ENCODE data around the gene TUBB1. TPM values are rescaled to one million over a fixed set of nuclear protein-coding genes. Genes with fewer than 3 reads are reported as not detected.
A peak's percentile ranks its signal among the peaks of the same experiment; 100 is the strongest.
"Not testable (repeated sequence)": the region's sequence is repeated elsewhere in the genome, so short reads cannot be mapped to it uniquely, and the experiment has no call there.

Gene TUBB1
- total and polyA plus RNA-seq, 2 donors from 2014 or later: 0.17 TPM; not detected in 1

- Histone ChIP-seq H3K36me3 (ENCODE audit: control insufficient read depth in 2 of 3, insufficient read depth in 3 of 3, low read length in 3 of 3) (no peaks in the 10 kb centered on the region), H3K4me1 (ENCODE audit: control insufficient read depth in 2 of 3, insufficient read depth in 2 of 3, low read depth in 1 of 3, low read length in 3 of 3) (peaks cover 0 to 18% (median 14%) of the 10 kb centered on the region in 3 donors)
- FAIRE-seq: no peak
Observed at GRCh38 chr20:59008715-59009336, 10.4 kb upstream of the TUBB1 start.

GRCh38 chr20:59010321-59010994 is 8.8 kb upstream of the TUBB1 start:
- no peak for TF ChIP-seq CTCF (IDR thresholded peaks at IDR 0.05; ENCODE audit: borderline replicate concordance, extremely low read depth, insufficient read depth)
- intact Hi-C loops (cut with DNase I): no loop called here
- peak overlapping the region in 1 of 2 donors; percentile 46 for H3K27ac ChIP-seq (ENCODE audit: low read depth in 2 of 2, low read length in 2 of 2)
- no peaks in the 10 kb centered on the region for H3K36me3 ChIP-seq (ENCODE audit: control insufficient read depth in 2 of 3, insufficient read depth in 3 of 3, low read length in 3 of 3)
- DNase-seq: peak in 1 of 5 donors; percentile 73
- H3K4me3 ChIP-seq (ENCODE audit: low read length in 3 of 3): no peak overlapping the region
- H3K4me1 ChIP-seq (ENCODE audit: control insufficient read depth in 2 of 3, insufficient read depth in 2 of 3, low read depth in 1 of 3, low read length in 3 of 3): peaks cover 0 to 12% (median 11%) of the 10 kb centered on the region in 3 donors
- H3K9ac ChIP-seq (ENCODE audit: low read length in 3 of 3): no peak overlapping the region
- no peaks in the 10 kb centered on the region for H3K9me3 ChIP-seq (ENCODE audit: control insufficient read depth in 2 of 3, insufficient read depth in 1 of 3, low read length in 3 of 3)
- no peaks in the 10 kb centered on the region for H3K27me3 ChIP-seq (ENCODE audit: control insufficient read depth, insufficient read depth, low read length)
- FAIRE-seq: no peak

More at GRCh38 chr20:59008715-59009336, 10.4 kb upstream of the TUBB1 start:
- intact Hi-C loops (cut with DNase I): no loop called here
- H3K9ac ChIP-seq (ENCODE audit: low read length in 3 of 3): no peak overlapping the region
- no peaks in the 10 kb centered on the region for H3K27me3 ChIP-seq (ENCODE audit: control insufficient read depth, insufficient read depth, low read length)
- H3K4me3 ChIP-seq (ENCODE audit: low read length in 3 of 3): no peak overlapping the region
- H3K9me3 ChIP-seq (ENCODE audit: control insufficient read depth in 2 of 3, insufficient read depth in 1 of 3, low read length in 3 of 3): no peaks in the 10 kb centered on the region
- no peak for TF ChIP-seq CTCF (IDR thresholded peaks at IDR 0.05; ENCODE audit: borderline replicate concordance, extremely low read depth, insufficient read depth)
- DNase-seq: peak in 1 of 5 donors; percentile 30
- no peak overlapping the region for H3K27ac ChIP-seq (ENCODE audit: low read depth in 2 of 2, low read length in 2 of 2)

GRCh38 chr20:59010995-59011873 is 8.0 kb upstream of the TUBB1 start:
- H3K4me1 ChIP-seq (ENCODE audit: control insufficient read depth in 2 of 3, insufficient read depth in 2 of 3, low read depth in 1 of 3, low read length in 3 of 3): peaks cover 0 to 9% (median 5%) of the 10 kb centered on the region in 3 donors
- no peak overlapping the region for H3K9ac ChIP-seq (ENCODE audit: low read length in 3 of 3)
- no peak for TF ChIP-seq CTCF (IDR thresholded peaks at IDR 0.05; ENCODE audit: borderline replicate concordance, extremely low read depth, insufficient read depth)
- no peaks in the 10 kb centered on the region for H3K27me3 ChIP-seq (ENCODE audit: control insufficient read depth, insufficient read depth, low read length)
- peak overlapping the region in 1 of 3 donors; percentile 12 for H3K4me3 ChIP-seq (ENCODE audit: low read length in 3 of 3)
- no peaks in the 10 kb centered on the region for H3K9me3 ChIP-seq (ENCODE audit: control insufficient read depth in 2 of 3, insufficient read depth in 1 of 3, low read length in 3 of 3)
- H3K36me3 ChIP-seq (ENCODE audit: control insufficient read depth in 2 of 3, insufficient read depth in 3 of 3, low read length in 3 of 3): no peaks in the 10 kb centered on the region
- FAIRE-seq: no peak
- DNase-seq: peak in 1 of 5 donors; percentile 78
- peak overlapping the region in 1 of 2 donors; percentile 46 for H3K27ac ChIP-seq (ENCODE audit: low read depth in 2 of 2, low read length in 2 of 2)
- intact Hi-C loops (cut with DNase I): no loop called here

GRCh38 chr20:59011874-59012157 is 7.4 kb upstream of the TUBB1 start:
- FAIRE-seq; intact Hi-C loops (cut with DNase I); H3K36me3 ChIP-seq (ENCODE audit: control insufficient read depth in 2 of 3, insufficient read depth in 3 of 3, low read length in 3 of 3); H3K27me3 ChIP-seq (ENCODE audit: control insufficient read depth, insufficient read depth, low read length); DNase-seq; H3K9me3 ChIP-seq (ENCODE audit: control insufficient read depth in 2 of 3, insufficient read depth in 1 of 3, low read length in 3 of 3); H3K9ac ChIP-seq (ENCODE audit: low read length in 3 of 3); H3K4me1 ChIP-seq (ENCODE audit: control insufficient read depth in 2 of 3, insufficient read depth in 2 of 3, low read depth in 1 of 3, low read length in 3 of 3): not testable (repeated sequence)
- peak overlapping the region in 1 of 2 donors; percentile 16 for H3K27ac ChIP-seq (ENCODE audit: low read depth in 2 of 2, low read length in 2 of 2)
- H3K4me3 ChIP-seq (ENCODE audit: low read length in 3 of 3): peak overlapping the region in 1 of 3 donors; percentile 12

Measured in kidney (tissue), 14 donors.